ENCODE measurements around the gene TAF5L.

DNA sequence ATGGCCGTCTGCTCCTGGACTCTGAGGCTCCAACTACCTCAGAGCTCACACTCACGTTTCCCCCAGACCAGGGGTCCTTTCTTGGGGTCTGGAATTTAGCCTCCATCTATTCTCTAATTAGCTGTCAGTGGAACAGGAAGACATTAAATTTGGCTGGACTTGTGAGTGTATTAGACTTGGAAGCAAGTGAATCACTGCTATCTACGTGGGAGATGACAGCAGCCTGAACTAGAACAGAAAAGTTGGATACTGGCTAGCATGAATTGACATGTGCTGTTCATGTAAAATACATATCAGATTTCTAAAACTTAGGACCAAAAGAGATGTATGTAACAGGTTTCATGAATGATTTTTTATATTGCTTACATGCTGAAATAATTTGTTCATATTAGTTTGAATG lies 28.0 kb downstream of the TAF5L start:
- TF ChIP-seq, protein P1, sequence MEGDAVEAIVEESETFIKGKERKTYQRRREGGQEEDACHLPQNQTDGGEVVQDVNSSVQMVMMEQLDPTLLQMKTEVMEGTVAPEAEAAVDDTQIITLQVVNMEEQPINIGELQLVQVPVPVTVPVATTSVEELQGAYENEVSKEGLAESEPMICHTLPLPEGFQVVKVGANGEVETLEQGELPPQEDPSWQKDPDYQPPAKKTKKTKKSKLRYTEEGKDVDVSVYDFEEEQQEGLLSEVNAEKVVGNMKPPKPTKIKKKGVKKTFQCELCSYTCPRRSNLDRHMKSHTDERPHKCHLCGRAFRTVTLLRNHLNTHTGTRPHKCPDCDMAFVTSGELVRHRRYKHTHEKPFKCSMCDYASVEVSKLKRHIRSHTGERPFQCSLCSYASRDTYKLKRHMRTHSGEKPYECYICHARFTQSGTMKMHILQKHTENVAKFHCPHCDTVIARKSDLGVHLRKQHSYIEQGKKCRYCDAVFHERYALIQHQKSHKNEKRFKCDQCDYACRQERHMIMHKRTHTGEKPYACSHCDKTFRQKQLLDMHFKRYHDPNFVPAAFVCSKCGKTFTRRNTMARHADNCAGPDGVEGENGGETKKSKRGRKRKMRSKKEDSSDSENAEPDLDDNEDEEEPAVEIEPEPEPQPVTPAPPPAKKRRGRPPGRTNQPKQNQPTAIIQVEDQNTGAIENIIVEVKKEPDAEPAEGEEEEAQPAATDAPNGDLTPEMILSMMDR (conservative IDR thresholded peaks at IDR 0.05), result no peak
- no peak for TF ChIP-seq ZFX (IDR thresholded peaks at IDR 0.05)
